Activated CD8-positive, alpha-beta memory T cell treated with anti-CD3 and anti-CD28 coated beads, Interleukin-2, amount 50 U/mL, for 4 hours (primary cell): ENCODE data around the gene ZNF174.

Source experiments
- DNase-seq: peaks from one replicate; pipeline ENCODE4 v3.0.0-alpha.2; 2020

Gene ZNF174

DNA sequence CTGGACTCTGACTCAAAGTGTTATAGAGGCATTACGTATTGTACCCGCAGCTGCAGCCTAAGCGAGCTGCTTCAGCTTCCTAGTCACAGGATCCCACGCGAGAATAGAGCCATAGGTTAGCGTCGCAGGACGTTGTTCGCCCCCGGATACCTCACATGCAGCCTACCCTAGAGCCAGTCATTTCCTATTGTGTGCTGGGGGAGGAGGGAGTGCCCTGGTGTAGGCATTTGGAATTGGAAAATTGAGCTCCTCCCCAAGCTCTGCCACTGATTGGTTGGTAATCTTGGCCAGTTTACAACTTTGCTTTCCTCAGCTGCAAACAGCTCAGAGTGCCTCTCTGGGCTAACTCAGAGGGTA, 43.0 kb downstream of the ZNF174 start:
- DNase-seq, result peak; percentile 28

DNA sequence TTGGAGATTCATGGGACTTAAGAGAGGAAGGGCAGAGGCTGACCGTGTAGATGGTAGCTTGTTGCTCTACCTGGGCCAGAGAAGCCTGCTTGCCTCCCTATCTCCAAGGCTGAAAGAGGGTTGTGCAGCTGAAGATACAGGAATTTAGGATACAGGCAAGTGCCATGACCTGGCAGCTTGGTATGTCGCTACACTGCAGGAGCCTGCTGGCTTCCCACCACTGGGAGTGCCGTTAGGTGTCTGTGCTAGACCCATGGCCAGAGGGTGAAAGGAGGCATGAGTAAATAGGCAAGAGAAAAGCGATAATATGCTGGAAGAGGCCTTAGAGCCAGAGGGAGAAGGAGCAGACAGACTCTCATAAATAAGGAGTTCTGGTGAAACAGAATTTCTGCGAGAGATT, 53.1 kb downstream of the ZNF174 start:
- DNase-seq, result no peak

DNA sequence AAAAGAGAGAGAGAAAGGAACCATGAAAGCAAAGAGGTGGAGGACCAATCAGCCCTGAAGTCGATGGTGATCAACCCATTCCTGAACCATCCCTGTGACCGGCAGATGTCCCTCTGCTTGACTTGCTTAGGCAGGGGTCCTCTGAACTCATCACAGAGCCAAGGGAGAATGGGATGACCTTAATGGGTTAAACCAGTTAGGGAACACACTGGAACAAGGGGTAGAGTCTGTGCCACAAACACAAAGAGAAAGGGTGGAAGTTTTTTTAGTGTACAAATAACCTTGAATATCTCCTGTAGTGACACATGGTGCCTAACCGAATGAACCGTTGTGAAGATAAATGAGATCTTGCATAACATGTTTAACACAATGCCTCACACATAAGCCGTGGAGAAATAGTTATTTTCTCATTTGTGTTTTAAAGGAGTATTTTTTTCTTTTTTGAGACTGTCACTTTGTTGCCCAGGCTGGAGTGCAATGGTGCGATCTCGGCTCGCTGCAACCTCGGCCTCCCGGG, 53.7 kb downstream of the ZNF174 start:
- DNase-seq, result no peak

DNA sequence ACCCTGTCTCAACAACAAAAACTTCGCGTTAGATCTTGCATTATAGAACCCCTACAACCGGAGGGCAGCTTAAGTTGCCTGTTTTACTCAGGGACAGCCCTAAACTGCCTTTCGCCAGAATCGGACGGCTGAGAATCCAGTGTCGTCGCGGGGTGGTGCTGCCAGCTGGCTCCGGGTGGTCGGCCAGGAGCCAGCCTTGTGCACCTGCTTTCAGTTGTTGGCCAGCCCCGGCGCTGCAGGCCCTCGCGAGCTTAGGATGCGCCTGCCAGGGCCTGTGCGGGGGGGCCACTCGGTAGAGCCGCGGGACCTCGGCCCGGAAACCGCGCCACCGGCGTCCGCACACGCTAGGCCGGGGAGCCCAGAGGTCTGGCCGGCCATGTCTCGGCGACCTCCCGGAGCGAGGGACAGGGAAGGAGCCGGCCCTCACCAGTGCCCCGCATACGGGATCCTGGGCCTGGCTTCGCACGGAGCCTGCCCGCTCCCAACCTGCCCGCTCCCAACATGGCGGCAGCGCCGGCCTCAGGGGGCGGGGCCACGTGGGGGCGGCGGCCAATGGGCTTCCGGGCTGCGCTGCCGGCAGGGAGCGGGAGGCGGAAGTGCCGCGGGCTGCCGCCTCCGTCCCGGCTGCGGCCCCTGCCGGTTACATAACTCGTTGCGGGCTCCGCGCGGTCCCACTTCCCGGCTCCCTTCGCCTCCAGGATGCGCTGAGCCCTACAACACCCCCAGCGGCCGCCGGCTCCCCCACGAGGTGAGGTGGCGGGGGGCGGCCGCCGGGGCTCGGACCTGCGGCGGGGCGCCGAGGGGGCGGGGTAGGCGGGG, 56.6 kb downstream of the ZNF174 start:
- peak; percentile 90 for DNase-seq

DNA sequence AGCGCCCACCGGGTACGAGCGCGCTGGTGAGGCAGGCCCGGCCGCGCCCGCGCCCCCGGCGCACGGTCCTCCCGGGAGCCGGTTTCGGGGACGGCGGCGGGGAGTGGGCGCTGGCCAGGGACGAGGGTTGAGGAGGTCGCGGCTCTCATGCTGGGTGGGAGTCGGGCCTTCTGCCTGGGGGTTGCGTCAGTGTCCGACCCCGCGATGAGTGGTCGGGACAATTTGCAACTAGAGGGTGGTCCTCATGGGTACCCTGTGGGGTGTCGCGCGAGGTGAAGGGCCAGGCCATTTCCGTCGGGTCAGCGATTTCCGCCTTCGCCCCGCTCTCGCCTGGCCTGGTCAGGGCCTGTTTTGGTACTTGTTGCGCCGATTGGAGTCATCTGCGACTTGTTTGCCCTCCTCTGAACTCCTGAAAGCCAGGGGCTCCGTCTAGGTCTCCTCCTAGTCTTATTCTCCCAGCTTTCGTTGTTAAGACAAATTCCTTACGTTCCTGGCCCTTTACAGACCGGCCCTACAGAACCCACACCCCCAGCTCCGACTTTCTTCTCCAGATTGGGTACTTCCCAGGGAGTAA, 57.4 kb downstream of the ZNF174 start:
- peak; percentile 29 for DNase-seq

DNA sequence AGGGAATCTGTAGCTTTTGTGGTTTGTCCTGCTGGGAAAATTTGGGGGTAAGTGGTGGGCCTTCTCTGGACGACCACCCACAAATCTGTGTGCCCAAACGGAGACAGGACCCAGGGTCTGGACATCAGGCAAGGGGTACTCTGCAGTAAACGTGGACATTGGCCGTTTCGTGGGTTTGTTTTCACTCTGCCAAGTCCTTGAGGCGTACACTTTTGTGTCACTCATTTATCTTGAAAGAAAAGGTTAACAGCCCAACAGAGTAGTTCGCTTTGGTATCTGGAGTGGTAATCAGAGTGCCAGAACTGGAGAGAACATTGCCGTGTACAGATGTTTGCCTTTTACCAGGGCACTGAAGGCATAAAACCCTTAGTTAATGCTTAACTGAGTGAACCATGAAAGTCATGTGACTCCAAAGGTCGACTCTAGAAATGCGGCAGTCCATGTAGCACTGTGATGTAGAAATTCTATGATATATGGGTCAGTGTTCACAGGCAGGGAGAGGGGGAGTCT, 57.9 kb downstream of the ZNF174 start:
- DNase-seq, result no peak
